Measurements from ENCODE around the gene ARL17A. TPM values are rescaled to one million over a fixed set of nuclear protein-coding genes. Genes with fewer than 3 reads are reported as not detected.
"Not testable (repeated sequence)": the region's sequence is repeated elsewhere in the genome, so short reads cannot be mapped to it uniquely, and the experiment has no call there.

Gene ARL17A
- total RNA-seq, 1 donor, result 14.8 TPM

DNA sequence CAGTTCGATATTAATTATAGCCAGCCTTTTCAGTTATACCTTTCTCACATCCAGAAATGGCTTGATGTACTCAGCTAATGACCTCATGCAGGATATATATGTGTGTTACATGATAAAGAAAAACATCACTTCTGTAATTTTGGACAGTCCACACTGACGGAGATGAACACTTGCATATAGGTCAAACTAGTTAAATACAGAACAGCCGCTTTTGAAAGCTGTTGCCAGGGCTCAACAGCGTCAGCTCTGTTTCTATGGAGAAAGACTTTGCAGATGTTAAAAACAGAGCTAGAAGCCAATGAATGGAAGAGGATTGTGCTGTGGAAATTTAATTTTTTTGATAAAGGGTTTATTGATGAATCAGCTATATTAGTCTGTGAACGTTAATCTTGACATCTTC lies 111.9 kb downstream of the ARL17A start:
- H3K4me3 ChIP-seq (ENCODE audit: low read length); H3K4me1 ChIP-seq (ENCODE audit: insufficient read depth, low read length); H3K27me3 ChIP-seq (ENCODE audit: insufficient read depth, low read length); H3K9me3 ChIP-seq (ENCODE audit: low read depth, low read length): not testable (repeated sequence)

Other genes starting within 250 kb of the ARL17A start
- 10.1 TPM for gene ARL17B, start 217.9 kb downstream of the ARL17A start, total RNA-seq
- gene LRRC37A2, start 67.2 kb downstream of the ARL17A start, total RNA-seq, result 24.1 TPM
- 18.7 TPM for gene NSF, start 11.0 kb upstream of the ARL17A start, total RNA-seq
- gene WNT3, start 239.0 kb upstream of the ARL17A start, total RNA-seq, result 0.10 TPM

All from mononuclear cell (primary cell).